ENCODE data around the gene ZNF281.

The ZNF281 gene

DNA sequence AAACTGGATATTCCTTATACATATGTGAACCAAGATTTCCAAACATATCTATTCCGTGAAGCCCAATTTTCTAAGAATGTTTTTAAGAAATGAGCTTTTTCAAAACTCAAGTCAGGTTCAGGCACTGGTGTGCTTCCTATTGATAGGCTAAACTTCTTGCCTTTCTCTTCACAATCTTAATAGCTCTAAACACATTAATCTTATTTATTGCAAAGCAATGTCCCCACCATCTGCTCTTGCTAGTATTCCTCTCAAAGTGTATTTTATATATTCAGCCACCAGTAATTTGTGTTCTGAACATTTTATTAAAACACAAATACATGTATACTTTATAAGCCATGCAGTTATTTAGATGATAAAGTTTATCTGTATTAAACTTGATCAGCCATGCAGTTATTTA lies 11.5 kb downstream of the ZNF281 start:
- no peak overlapping the region for H3K4me3 ChIP-seq
- H3K27ac ChIP-seq: no peak overlapping the region

DNA sequence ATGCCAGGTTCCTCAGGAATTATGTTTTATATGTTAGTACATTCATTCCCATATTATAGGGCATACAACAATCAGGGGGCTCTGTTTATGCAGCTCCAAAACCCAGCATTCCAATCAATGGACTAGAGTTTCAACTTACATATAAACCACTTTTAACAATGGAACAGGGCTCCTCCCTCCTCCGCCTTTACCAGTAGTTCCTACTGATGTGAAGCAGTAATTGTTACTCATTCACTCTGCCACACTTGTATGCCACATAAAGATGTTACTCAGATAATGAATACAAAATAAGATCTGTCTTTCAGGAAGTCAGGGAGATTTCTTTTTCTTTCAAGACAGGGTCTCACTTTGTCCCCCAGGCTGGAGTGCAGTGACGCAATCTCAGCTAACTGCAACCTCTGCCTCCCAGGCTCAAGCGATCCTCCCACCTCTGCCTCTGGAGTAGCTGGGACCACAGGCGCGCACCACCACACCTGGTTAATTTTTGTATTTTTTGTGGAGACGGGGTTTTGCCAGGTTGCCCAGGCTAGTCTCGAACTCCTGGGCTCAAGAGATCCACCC lies 17.1 kb downstream of the ZNF281 start:
- no peak overlapping the region for H3K27ac ChIP-seq
- no peak overlapping the region for H3K4me3 ChIP-seq

DNA sequence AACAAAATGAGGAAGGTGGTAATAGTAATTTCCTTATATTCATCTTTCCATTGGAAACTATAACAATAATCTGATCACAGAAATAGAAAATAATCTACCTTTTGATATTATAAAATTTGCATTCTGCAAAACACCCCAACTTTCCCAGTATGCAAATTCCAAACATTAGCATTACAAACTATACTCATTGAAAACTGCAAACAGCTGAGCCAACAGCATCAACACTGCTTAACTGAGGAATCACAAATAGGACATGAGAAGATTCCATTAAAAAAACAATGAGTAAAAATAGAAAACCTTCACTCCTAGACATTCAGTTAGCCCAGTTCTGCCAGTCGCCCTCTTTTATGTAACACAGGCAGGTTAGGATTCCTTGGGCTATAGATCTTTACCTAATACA lies 18.1 kb downstream of the ZNF281 start:
- H3K27ac ChIP-seq: no peak overlapping the region
- H3K4me3 ChIP-seq: no peak overlapping the region

DNA sequence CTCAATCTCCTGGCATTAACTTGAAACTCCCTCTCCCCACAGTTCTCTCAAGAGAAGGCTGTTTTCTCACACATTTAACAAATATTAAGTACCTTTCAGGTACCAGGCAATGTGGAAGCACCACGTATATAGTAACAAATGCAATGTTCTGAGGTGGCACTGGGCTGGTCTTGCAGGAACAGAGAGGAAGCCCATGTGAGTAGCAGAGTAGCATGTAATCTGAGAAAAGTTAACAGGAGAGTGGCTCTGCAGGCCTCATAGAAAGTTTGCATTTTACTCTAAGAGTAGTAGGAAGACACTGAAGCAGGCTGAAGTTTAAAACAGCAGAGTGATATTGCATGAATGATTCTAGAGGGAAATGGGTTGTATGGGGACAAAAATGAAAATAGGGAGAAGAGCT lies 21.0 kb downstream of the ZNF281 start:
- Histone ChIP-seq H3K4me3 (no peak overlapping the region), H3K27ac (no peak overlapping the region)

- no peak overlapping the region for H3K27ac ChIP-seq
- no peak overlapping the region for H3K4me3 ChIP-seq
Measured at GRCh38 chr1:200386416-200386815, 23.4 kb downstream of the ZNF281 start.

- H3K4me3 ChIP-seq: no peak overlapping the region
- H3K27ac ChIP-seq: no peak overlapping the region
Measured at GRCh38 chr1:200384818-200385390, 24.9 kb downstream of the ZNF281 start.

GRCh38 chr1:200381256-200381984 lies 28.4 kb downstream of the ZNF281 start:
- no peak overlapping the region for H3K27ac ChIP-seq
- no peak overlapping the region for H3K4me3 ChIP-seq

DNA sequence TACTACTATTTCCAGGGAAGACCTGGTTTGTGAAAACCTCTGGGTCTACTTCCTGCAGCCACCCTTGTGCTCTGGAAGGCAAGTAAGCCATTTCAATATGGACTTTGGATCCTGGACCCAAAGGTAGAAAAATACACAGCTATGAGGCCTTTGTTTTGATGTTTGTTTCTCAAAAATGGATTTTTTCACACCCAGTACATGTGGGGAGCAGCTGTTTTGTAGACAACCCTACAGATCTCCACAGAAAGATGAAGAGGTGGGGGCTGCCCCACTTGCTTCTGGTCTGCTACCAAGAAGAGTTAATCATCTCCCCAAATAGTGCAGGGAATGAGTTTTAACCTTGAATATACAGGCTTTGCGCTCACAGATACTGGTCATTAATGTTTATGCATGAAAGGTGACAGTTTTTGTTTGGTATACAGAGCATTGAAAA lies 29.2 kb downstream of the ZNF281 start:
- H3K27ac ChIP-seq: peak overlapping the region in 3 of 21 experiments; percentile 8 to 54 (median 18)
- no peak overlapping the region for H3K4me3 ChIP-seq

DNA sequence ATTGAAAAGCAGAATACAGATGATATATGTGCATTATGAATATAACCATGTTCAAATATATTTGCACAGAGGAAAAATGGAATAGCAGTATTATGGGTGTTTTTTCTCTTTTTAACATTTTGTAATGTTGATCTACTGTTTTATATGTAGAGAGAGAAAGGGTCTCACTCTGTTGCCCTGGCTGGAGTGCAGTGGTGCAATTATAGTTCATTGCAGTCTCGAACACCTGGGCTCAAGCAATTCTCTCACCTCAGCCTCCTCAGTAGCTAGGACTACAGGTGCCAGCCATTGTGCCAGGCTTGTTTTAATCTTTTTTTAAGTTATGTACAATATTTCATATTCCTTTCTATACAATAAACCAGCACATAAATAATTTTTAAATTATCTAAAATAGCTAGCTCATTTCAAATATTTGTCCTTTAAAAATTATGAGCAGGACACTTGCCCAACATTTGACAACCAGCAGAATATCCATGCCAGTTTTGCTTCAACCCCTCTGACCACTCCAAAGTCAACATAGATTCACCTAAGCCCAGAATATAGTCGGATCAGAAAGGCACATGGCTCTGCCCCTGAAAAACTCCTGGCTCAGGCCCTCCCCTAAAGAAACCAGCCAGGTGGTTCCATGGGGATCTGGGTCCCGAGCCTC lies 29.8 kb downstream of the ZNF281 start:
- H3K27ac ChIP-seq: peak overlapping the region in 3 of 21 experiments; percentile 8 to 54 (median 18)
- no peak overlapping the region for H3K4me3 ChIP-seq

- Histone ChIP-seq H3K27ac (no peak overlapping the region), H3K4me3 (no peak overlapping the region)
Measured at GRCh38 chr1:200379432-200379757, 30.4 kb downstream of the ZNF281 start.

GRCh38 chr1:200378096-200378495 lies 31.7 kb downstream of the ZNF281 start:
- H3K27ac ChIP-seq: peak overlapping the region in 1 of 21 experiments; percentile 26
- no peak overlapping the region for H3K4me3 ChIP-seq

DNA sequence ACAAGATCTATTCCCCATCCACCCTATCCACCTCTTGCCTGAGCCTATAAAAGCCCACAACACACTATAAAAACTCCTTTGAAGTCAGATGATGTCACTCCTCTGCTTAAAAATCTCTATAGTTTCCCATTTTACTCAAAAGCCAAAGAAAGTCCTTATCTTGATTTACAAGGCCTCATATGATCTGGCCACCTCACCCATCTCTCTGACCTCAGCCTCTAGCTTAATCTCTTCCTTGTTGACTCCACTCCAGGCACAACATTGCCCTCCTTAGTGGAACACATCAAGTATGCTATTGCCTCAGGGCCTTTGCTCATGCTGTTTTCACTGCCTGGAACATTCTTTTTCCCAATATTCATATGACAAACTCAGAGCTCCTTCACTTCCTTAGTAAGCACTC lies 33.3 kb downstream of the ZNF281 start:
- Histone ChIP-seq H3K4me3 (no peak overlapping the region), H3K27ac (no peak overlapping the region)

DNA sequence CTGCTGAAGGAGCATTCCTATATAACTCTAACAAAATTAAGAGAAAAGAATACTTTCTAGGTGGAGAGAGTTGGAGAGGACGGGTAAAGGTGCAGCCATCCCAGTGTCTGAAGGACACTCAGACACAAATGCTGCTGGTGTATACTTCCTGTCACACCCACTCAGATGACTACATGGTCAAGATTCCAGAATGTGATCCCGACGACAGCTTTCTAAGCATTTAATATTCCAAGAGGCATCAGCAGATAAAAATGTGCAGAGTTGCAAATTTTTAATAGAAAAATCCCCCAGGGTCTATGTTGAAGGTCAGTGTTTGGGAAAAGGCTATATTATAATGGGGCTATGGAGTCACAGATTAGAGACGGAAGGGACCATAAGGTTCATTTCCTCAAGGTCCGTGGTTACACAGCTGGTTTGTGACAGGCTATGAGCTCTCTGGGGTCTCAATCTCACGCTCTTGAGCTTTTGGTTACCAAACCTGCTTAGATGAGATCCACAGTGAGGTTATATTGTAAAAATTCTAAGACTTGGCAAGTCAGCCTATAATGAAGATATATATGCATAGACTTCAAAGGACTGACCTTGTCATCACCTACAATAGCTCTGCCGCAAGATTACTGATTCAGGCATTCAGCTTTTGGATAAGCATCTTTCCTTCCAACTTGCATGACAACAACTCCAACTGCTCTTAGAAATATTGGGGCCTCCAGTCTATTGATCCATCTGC lies 35.1 kb downstream of the ZNF281 start:
- H3K4me3 ChIP-seq: no peak overlapping the region
- peak overlapping the region in 1 of 21 experiments; percentile 20 for H3K27ac ChIP-seq

DNA sequence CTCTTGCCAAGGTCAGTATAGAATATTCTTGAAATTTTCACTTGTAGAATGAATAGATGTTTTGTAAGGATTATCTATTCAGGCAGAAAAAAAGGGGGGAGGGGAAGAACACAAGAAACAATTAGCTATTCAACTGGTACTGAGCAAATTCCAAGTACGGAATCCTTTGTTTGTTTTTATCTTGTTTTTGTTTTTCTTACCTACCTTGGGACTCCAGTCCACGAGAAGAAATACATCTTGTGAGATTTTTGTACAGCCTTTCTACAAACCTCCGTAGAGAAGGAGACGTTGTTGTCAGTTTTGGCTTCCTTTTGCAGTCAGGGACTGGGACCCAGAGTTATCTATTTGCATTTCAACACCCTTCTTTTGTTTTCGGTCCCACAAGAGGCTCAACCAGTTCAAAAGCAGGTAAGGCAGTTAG lies 36.0 kb downstream of the ZNF281 start:
- Histone ChIP-seq H3K4me3 (no peak overlapping the region), H3K27ac (peak overlapping the region in 1 of 21 experiments; percentile 20)

- peak overlapping the region in 3 of 21 experiments; percentile 22 to 40 (median 30) for H3K27ac ChIP-seq
Measured at GRCh38 chr1:200372885-200373181, 37.0 kb downstream of the ZNF281 start.

GRCh38 chr1:200372095-200372884 lies 37.5 kb downstream of the ZNF281 start:
- Histone ChIP-seq H3K4me3 (no peak overlapping the region), H3K27ac (peak overlapping the region in 3 of 21 experiments; percentile 22 to 40 (median 30))

More at GRCh38 chr1:200372885-200373181, 37.0 kb downstream of the ZNF281 start:
- no peak overlapping the region for H3K4me3 ChIP-seq

GRCh38 chr1:200369706-200370105 lies 40.1 kb downstream of the ZNF281 start:
- Histone ChIP-seq H3K27ac (no peak overlapping the region), H3K4me3 (no peak overlapping the region)

- peak overlapping the region in 1 of 21 experiments; percentile 46 for H3K27ac ChIP-seq
- no peak overlapping the region for H3K4me3 ChIP-seq
Measured at GRCh38 chr1:200369131-200369530, 40.7 kb downstream of the ZNF281 start.

- Histone ChIP-seq H3K4me3 (no peak overlapping the region), H3K27ac (peak overlapping the region in 3 of 21 experiments; percentile 15 to 46 (median 29))
Measured at GRCh38 chr1:200368556-200368955, 41.3 kb downstream of the ZNF281 start.

Measured in skin epidermis (tissue), 12 donors.